Testis (tissue), 3 donors: Measurements from ENCODE around the gene ARMC6. TPM values are rescaled to one million over a fixed set of nuclear protein-coding genes. Genes with fewer than 3 reads are reported as not detected.

Experiments
- DNase-seq: peaks from one replicate; pipeline ENCODE4 v3.0.0-alpha.2; 2019
- H3K27ac ChIP-seq, 2 donors: fragments of 200-600 bp; sonication (generic); one replicate each; pipeline ENCODE4 v1.5.1; 2019
- H3K27me3 ChIP-seq: fragments of 200-600 bp; sonication (generic); one replicate; pipeline ENCODE4 v1.5.1; 2019
- H3K36me3 ChIP-seq: fragments of 200-600 bp; sonication (generic); one replicate; pipeline ENCODE4 v1.5.1; 2017; ENCODE audit warnings: low read depth; ENCODE audit errors: missing control alignments
- H3K4me1 ChIP-seq: fragments of 200-600 bp; sonication (generic); one replicate; pipeline ENCODE4 v1.5.1; 2019
- H3K4me3 ChIP-seq, 2 donors: fragments of 200-600 bp; sonication (generic); one replicate each; pipeline ENCODE4 v1.5.1; 2017 to 2019
- H3K9me3 ChIP-seq: fragments of 200-600 bp; sonication (generic); one replicate; pipeline ENCODE4 v1.5.1; 2017
- CTCF ChIP-seq, 3 experiments: fragments of 450-650 bp in 2 of 3; fragments of 200-600 bp in 1 of 3; sonication (generic) in 1 of 3; IDR thresholded peaks; one replicate each; pipeline ENCODE4 v1.5.1; 2016 to 2019; ENCODE audit warnings: antibody characterized with exemption in 3 of 3, mild to moderate bottlenecking in 2 of 3, moderate library complexity in 1 of 3
- POLR2A ChIP-seq: fragments of 450-650 bp; IDR thresholded peaks from one replicate; pipeline ENCODE4 v1.6.1; 2017; ENCODE audit warnings: antibody characterized with exemption, mild to moderate bottlenecking, moderate library complexity
- WGBS, 2 donors: methylation state at CpG; one replicate each; pipeline ENCODE4 v1.1.5; 2018; 5-methylcytosine and 5-hydroxymethylcytosine counted together
- intact Hi-C: fragments of 100-400 bp; cut with DNase I; formaldehyde crosslinking; loops from one replicate; pipeline ENCODE4 v1.15.1; 2023; ENCODE audit warnings: low total_unique reads
- polyA plus RNA-seq: library from polyadenylated mRNA; stranded (reverse); fragments of 350-450 nt; fragmentation: Illumina TruSeq; extraction: RNeasy Lipid Tissue Mini Kit (QIAGEN cat#74804); gene quantifications from one replicate; pipeline ENCODE4 v1.2.3, GENCODE V29; 2014; ENCODE audit warnings: low read depth, low replicate concordance; ENCODE audit not compliant: insufficient read depth
- total RNA-seq, 2 donors: library from RNA; depleted of rRNA; stranded (reverse); fragments of >200 nt; gene quantifications; one replicate each; pipeline ENCODE4 v1.2.3, GENCODE V29; 2016

ARMC6 gene
- total and polyA plus RNA-seq, 3 donors from 2014 or later = 53.2 to 62.0 (median 57.0) TPM

GRCh38 chr19:19050731-19051130 lies 17.3 kb downstream of the ARMC6 start:
- 94 to 97% methylated on average over 2 of the region's 2 CpGs for WGBS, 2 donors
- intact Hi-C loops = no loop called here
- Histone ChIP-seq H3K4me1 (no peaks in the 10 kb centered on the region), H3K27me3 (no peaks in the 10 kb centered on the region), H3K27ac (no peak overlapping the region), H3K9me3 (no peaks in the 10 kb centered on the region), H3K36me3 (no peaks in the 10 kb centered on the region), H3K4me3 (no peak overlapping the region)
- TF ChIP-seq POLR2A (no peak), CTCF (IDR thresholded peaks at IDR 0.05) (no peak)
- DNase-seq = no peak

- no peak for TF ChIP-seq POLR2A
- no peak for TF ChIP-seq CTCF (IDR thresholded peaks at IDR 0.05)
- no peak for DNase-seq
- Histone ChIP-seq H3K36me3 (no peaks in the 10 kb centered on the region), H3K9me3 (no peaks in the 10 kb centered on the region), H3K27me3 (no peaks in the 10 kb centered on the region), H3K27ac (no peak overlapping the region), H3K4me3 (no peak overlapping the region), H3K4me1 (no peaks in the 10 kb centered on the region)
- WGBS, 2 donors = 93 to 100% methylated on average over 2 to 15 of the region's 20 CpGs
- intact Hi-C loops = no loop called here
Observed at GRCh38 chr19:19051478-19052213, 18.2 kb downstream of the ARMC6 start.

GRCh38 chr19:19052921-19053320 lies 19.5 kb downstream of the ARMC6 start:
- Histone ChIP-seq H3K27me3 (no peaks in the 10 kb centered on the region), H3K9me3 (no peaks in the 10 kb centered on the region), H3K4me1 (no peaks in the 10 kb centered on the region), H3K4me3 (no peak overlapping the region), H3K27ac (no peak overlapping the region), H3K36me3 (no peaks in the 10 kb centered on the region)
- WGBS, 2 donors = 58 to 74% methylated on average over 1 of the region's 1 CpG
- no peak for TF ChIP-seq CTCF (IDR thresholded peaks at IDR 0.05)
- TF ChIP-seq POLR2A = no peak
- DNase-seq = no peak
- intact Hi-C loops = no loop called here

- TF ChIP-seq POLR2A (no peak), CTCF (IDR thresholded peaks at IDR 0.05) (peak; percentile 40 to 63 (median 59))
- H3K27ac ChIP-seq = no peak overlapping the region
- intact Hi-C loops = no loop called here
- H3K9me3 ChIP-seq = no peaks in the 10 kb centered on the region
- H3K4me3 ChIP-seq = no peak overlapping the region
- DNase-seq = peak; percentile 65
- H3K27me3 ChIP-seq = no peaks in the 10 kb centered on the region
- H3K36me3 ChIP-seq = no peaks in the 10 kb centered on the region
- H3K4me1 ChIP-seq = no peaks in the 10 kb centered on the region
- 91 to 92% methylated on average over 22 to 25 of the region's 25 CpGs for WGBS, 2 donors
Observed at GRCh38 chr19:19053508-19054314, 20.3 kb downstream of the ARMC6 start.
